ENCODE measurements around the gene OXA1L.
"Not testable (repeated sequence)": the region's sequence is repeated elsewhere in the genome, so short reads cannot be mapped to it uniquely, and the experiment has no call there.

The OXA1L gene

DNA sequence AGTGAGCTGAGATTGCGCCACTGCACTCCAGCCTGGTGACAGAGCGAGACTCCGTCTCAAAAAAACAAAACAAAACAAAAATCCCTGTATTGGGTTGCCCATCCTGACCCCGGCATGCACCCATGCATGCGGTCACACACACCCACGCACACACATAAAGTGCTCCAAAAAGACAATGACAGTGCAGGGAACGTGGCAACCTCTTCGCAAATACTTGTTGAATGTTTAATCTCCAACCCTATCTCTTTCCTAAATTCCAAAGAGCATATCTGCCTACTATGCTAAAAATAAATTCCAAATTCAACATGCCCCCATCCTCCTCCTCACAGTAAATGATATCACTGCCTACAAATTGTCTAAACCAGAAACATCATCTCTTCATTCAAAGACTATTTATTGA is 35.2 kb downstream of the OXA1L start:
- no peak for DNase-seq (ENCODE audit: low read depth)

GRCh38 chr14:22802860-22803686 is 36.6 kb downstream of the OXA1L start:
- no peak for DNase-seq (ENCODE audit: low read depth)

- no peak for DNase-seq (ENCODE audit: low read depth)
Measured at GRCh38 chr14:22803687-22803974, 37.1 kb downstream of the OXA1L start.

- DNase-seq (ENCODE audit: low read depth): not testable (repeated sequence)
Measured at GRCh38 chr14:22805235-22805634, 38.7 kb downstream of the OXA1L start.

GRCh38 chr14:22807432-22808087 is 41.1 kb downstream of the OXA1L start:
- no peak for DNase-seq (ENCODE audit: low read depth)

GRCh38 chr14:22808388-22809209 is 42.1 kb downstream of the OXA1L start:
- DNase-seq (ENCODE audit: low read depth): no peak

DNA sequence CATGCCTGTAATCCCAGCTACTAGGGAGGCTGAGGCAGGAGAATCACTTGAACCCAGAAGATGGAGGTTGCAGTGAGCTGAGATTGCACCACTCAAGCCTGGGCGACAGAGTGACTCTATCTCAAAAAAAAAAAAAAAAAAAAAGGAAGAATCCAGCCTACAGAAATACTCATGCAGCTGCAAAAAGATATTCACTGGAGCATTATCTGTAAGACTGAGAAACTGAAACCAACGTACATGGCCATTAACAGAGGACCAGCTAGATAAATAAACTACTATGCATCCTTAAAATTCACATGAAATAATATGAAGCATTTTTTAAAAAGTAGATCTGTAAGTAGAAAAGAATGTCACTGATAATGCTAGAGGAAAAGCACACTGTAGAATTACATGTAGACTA is 45.2 kb downstream of the OXA1L start:
- no peak for DNase-seq (ENCODE audit: low read depth)

GRCh38 chr14:22812744-22813143 is 46.3 kb downstream of the OXA1L start:
- DNase-seq (ENCODE audit: low read depth): no peak

GRCh38 chr14:22813145-22813544 is 46.7 kb downstream of the OXA1L start:
- no peak for DNase-seq (ENCODE audit: low read depth)

DNA sequence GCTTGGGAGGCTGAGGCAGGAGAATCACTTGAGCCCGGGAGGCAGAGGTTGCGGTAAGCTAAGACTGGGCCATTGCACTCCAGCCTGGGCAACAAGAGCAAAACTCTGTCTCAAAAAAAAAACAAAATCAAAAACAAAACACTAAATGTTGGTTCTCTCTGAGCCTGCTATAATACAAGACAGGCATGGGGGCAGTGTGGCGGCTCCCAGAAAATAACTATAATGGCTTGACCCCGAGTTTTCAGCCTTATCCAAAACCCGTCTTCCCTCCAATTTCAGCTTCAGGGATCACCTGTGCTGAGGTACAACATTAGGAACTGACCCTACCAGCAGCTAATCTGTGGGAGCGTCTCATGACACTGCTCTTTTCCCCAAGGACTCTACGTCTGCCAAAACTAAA is 47.9 kb downstream of the OXA1L start:
- no peak for DNase-seq (ENCODE audit: low read depth)

DNA sequence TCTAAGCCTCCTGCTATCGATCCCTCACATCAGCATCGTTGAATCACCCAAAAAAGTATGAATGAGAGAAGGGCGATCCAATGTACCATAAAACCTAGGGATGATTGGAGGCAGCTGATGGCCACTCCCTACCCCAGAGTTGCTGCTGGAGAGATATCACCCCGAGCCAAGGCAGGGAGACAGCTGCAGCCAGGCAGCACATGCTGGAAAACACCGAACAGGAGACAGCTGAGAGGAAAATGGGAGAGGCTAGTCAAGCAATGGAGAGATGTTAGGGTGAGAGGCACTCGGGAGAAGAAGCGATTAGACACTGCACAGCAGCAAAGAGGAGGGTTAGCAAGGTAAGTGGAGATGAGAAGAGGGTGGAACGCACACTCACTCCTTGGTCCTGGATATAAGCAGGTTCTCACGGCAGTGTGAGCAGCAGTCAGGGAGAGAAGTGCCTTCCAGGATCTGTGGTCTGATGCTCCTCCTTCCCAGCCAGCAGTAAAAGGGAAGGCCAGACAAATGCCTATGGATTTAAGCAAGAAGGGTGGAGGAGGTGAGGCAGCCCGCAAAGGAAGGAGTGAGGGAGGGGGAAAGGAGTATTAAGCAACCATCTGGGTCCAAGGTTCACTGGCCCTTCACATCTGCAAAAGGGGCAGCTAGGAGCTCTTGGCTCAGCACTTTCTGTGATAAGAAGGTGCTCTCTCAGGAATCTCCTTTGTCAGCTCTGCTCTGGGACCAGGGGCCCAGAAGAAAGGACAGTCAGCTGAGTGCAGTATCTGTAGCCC is 48.6 kb downstream of the OXA1L start, which contains the start of gene SLC7A7:
SLC7A7 (minus strand) TSS at position 495 of the 773 bp plus-strand sequence. CDS start 2,037 bp downstream, outside the sequence.
- DNase-seq (ENCODE audit: low read depth): no peak

DNA sequence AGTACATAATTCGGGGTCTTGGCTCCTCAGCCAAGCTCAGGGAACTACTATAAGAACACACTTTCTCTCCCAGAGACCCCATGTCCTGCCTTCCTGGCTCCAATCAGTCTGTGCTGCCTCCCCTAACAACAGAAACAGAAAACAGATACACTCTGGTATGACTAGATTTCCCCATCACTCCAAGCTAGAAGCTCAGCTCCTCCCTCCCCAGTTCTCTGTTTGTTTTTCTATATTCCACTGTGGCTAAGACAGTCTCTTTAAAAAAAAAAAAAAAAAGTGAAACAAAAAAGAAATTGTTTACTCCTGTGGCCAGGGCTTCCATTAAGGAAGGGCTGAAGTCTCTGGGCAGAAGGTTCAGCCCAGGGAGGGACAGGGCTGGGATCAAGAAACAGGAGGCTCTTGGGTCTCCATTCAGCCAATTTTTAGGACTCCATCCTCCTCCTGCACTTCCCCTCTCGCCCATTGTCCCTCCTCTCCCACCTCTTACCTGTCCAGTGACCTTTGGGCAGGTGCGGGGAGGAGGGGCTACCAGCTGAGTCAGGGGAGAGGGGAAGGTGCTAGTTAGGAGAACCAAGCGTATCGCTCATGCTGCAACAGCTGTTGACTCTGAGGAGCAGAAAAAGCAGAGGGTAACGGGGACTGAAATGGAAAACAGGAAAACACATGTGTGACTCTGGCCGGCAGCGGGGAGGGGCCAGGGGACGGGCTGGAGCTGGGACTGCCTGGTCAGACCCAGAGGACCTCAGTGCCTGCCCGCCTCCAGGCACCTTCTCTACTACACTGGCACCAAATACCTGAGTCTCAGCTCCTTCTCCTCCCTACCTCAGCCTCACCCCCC is 52.9 kb downstream of the OXA1L start:
- DNase-seq (ENCODE audit: low read depth): no peak

- DNase-seq (ENCODE audit: low read depth): no peak
Measured at GRCh38 chr14:22820731-22821130, 54.2 kb downstream of the OXA1L start.

- DNase-seq (ENCODE audit: low read depth): no peak
Measured at GRCh38 chr14:22821193-22822015, 54.9 kb downstream of the OXA1L start.

DNA sequence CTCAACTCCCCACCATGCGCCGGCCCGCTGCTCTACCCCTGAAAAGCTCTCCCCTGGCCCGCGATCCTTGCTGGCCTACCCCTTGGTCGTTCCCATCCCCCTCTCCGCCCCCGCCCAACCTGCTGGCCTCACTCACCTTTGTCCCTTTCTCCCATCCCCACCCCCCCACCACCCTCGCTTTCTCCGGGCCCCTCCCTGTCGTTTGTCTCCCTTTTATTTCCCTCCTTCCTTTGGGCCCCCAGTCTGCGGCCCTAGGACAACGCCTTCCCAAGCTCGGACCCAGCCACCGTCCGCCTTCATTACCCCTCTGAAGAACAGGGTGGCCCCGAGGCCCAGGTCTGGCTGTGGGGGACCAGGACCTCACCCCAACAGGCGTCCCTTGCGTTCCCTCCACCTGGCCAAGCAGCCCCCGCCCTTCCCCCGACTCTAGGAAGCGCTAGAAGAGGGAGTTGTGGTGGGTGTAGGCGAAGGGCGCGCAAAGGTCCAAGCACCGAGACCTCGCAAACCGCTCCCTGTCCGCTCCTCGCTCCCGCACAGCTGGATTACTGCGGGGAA is 55.6 kb downstream of the OXA1L start:
- no peak for DNase-seq (ENCODE audit: low read depth)
